Hippocampal formation (tissue), 2 donors: ENCODE measurements around the gene FAM217A.
"Not testable (repeated sequence)": the region's sequence is repeated elsewhere in the genome, so short reads cannot be mapped to it uniquely, and the experiment has no call there.

Source experiments
- DNase-seq, 2 donors: peaks; one replicate each; lab custom pipeline; 2025; lab: John Stamatoyannopoulos, UW

The FAM217A gene

GRCh38 chr6:4078691-4079471, at the start of gene FAM217A:
Gene FAM217A, minus strand, starts transcription at chr6:4079137. Its CDS starts 1,723 bp downstream, at chr6:4077414.
- DNase-seq = no peak

DNA sequence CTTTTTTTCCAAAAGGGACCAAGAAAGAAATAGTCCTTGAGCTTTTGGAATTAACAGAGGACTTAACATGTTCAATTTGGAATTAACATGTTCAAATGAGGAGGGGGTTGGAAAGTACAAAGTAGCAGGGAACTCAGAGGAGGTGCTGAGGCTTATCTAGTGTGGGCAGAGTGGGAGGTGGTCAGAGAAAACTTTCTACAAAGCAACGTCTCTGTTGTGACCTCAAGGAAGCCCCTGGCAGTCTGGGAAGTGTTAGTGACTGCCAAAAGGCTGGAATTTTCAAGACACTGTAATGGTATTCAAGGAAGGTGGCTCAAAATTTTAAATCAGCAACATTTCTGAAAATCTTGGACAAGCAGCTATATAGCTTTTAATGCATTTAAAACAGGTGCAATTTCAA, 49.1 kb upstream of the FAM217A start:
- no peak for DNase-seq

GRCh38 chr6:4125933-4126864, 47.3 kb upstream of the FAM217A start:
- DNase-seq = no peak

- DNase-seq = no peak
Observed at GRCh38 chr6:4125500-4125899, 46.6 kb upstream of the FAM217A start.

DNA sequence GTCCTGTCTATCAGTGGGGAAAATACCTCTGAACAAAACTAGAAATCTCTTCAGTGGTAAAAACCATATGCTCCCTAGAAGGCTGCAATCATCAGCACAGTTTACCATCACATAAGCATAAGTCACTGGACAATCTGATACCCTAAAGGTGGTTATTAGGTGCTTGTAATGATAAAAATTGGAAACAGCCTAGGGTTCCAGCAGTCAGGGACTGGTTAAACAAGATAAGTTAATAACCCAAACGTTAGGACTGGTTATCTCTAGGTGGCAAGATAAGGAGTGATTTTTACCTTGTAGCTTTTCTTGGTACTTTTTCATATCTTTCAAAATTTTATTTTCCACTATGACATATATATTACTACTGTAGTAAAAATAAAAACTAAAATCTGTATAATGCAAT, 45.4 kb upstream of the FAM217A start:
- no peak for DNase-seq

GRCh38 chr6:4115741-4116140, 36.8 kb upstream of the FAM217A start:
- DNase-seq = no peak

DNA sequence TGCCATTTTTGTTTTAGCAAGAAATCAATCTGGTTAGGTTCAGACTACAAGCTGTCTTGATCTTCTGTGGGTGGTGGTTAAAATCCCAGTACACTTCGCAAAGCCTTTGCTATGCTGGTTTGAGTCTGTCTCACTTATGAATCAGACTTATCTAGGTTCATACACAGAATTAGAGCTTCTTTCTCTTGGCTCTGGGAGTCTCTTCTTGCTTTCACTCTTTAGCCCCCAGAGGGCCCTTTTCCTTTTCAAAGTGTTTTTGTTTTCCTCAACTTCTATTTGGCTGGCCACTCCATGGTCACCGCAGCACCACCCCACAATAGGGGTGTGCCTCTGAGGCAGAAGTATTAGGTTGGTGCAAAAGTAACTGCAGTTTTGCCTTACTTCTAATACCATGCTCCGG, 35.2 kb upstream of the FAM217A start:
- DNase-seq = no peak

GRCh38 chr6:4113649-4114048, 34.7 kb upstream of the FAM217A start:
- DNase-seq = no peak

GRCh38 chr6:4112366-4112765, 33.4 kb upstream of the FAM217A start:
- no peak for DNase-seq

GRCh38 chr6:4109363-4109815, 30.5 kb upstream of the FAM217A start:
- not testable (repeated sequence) for DNase-seq

DNA sequence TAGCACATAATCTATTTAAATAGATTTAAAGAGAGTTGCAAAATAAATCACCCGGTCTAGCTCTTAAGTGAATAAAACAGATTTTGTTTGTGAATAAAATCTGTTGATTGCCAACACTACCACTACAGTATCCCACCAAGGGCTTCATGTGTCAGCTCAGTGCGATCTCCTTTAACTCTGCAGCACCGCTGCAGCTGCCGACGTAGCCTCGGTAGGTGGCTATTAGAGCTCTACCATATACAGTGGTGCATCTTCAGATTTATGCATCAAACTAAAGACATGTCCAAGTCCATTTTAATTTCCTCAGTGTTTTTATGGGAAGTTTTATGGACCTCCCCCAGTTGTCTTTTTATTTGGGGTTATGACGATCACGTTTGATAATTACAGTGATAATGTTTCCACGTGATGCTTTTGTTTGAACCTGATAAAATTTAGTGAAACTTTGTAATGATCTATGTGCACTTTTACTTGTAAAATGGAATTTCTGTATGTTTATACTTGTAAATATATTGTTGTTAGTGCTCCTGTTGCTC, 29.7 kb upstream of the FAM217A start:
- no peak for DNase-seq

DNA sequence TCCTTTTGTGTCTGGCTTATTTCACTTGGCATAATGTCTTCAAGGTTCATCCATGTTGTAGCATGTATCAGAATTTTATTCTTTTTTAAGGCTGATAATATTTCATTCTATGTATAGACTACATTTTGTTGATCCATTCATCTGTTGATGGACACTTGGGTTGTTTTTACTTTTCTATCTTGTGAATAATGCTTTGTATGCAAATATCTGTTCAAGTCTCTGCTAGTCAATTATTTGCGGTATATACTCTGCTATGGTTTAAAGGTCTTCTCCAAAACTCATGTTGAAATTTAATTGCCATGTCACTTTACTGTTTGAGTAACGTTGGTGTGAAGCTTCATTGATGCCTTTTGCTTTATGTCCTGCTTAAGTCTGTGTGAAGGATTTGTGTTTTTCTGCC, 28.9 kb upstream of the FAM217A start:
- DNase-seq = no peak

- no peak for DNase-seq
Observed at GRCh38 chr6:4105980-4106536, 27.1 kb upstream of the FAM217A start.

DNA sequence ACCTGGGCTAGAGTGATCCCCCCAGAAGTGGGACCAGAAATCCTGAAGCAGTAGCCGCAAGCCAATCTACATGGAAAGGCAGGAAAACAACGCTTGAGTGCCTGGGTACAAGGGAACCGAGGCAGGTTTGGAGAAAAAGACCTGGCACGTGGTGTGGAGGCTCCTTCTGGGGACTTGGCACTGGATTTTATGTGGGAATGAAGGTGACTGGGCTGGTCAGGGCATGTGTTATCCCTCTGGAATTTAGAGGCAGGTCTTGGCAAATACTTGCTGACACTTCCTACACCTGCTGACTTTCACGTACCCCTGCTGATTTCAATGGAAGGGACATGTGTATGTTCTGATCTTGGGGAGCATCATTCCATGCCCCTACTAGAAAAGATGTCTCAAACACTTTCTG, 25.0 kb upstream of the FAM217A start:
- no peak for DNase-seq

GRCh38 chr6:4102687-4103244, 23.8 kb upstream of the FAM217A start:
- no peak for DNase-seq

- no peak for DNase-seq
Observed at GRCh38 chr6:4101298-4101697, 22.4 kb upstream of the FAM217A start.

DNA sequence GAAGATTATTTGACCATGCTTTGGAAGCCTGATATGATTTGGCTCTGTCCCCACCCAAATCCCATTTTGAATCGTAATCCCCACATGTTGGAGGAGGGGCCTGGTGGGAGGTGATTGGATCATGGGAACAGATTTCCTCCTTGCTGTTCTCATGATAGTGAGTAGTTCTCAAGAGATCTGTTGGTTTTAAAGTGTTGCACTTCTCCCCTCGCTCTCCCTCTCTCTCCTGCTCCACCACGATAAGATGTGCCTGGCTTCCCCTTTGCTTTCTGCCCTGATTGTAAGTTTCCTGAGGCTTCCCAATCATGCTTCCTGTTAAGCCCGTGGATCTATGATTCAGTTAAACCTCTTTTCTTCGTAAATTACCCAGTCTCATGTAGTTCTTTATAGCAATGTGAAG, 21.7 kb upstream of the FAM217A start:
- DNase-seq = no peak

GRCh38 chr6:4093288-4093687, 14.4 kb upstream of the FAM217A start:
- no peak for DNase-seq

DNA sequence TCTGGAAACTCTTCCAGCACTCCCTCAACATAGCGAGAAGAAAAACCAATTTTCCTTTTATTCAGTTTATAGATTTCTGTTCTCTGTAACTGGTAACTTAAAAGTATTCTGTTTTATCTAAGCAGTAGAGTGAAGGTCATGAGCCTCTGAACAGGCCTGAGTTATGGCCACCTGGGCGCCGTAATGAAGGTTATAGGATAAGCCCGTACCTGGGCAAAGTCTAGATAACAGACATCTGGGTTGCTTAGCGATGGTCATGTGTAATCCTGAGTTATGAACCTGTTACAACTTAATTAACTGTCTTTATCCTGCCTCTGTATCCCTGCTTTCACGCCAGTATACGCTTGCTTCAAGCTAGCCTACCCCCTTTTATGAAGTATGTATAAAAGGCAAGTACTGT, 13.0 kb upstream of the FAM217A start:
- DNase-seq = no peak

DNA sequence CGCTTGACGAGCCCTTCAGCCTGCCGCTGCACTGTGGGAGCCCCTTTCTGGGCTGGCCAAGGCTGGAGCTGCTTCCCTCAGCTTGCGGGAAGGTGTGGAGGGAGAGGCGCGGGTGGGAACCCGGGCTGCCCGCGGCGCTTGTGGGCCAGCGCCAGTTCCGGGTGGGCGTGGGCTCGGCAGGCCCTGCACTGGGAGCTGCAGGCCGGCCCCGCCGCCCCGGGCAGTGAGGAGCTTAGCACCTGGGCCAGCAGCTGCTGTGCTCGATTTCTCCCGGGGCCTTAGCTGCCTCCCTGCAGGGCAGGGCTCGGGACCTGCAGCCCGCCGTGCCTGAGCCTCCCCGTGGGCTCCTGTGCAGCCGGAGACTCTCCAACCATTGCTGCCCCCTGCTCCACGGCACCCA, 11.1 kb upstream of the FAM217A start:
- DNase-seq = not testable (repeated sequence)

GRCh38 chr6:4088704-4089103, 9.8 kb upstream of the FAM217A start:
- no peak for DNase-seq

GRCh38 chr6:4085332-4085700, 6.4 kb upstream of the FAM217A start:
- DNase-seq = no peak
